ENCODE measurements around the gene MAD1L1.

MAD1L1 gene

DNA sequence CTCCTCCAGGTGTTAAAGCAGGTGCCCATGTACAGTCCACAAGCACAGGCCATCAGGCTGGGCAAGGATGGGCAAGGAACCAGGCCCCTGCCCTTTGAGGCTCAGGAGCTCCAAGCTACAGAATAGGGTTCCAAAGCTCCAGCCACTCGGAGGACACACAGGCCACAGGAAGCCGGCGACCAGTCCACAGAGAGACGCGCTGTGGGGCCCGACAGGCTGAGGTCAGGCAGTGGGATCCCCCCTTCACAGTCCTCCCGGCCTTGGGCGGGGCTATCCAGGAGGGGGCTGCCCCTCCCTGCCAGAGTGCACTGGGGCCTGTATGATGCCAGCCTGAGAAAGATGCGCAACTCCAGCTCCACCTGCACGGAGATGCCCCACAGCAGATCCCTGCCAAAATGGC, 34.0 kb downstream of the MAD1L1 start:
- no peak for DNase-seq

DNA sequence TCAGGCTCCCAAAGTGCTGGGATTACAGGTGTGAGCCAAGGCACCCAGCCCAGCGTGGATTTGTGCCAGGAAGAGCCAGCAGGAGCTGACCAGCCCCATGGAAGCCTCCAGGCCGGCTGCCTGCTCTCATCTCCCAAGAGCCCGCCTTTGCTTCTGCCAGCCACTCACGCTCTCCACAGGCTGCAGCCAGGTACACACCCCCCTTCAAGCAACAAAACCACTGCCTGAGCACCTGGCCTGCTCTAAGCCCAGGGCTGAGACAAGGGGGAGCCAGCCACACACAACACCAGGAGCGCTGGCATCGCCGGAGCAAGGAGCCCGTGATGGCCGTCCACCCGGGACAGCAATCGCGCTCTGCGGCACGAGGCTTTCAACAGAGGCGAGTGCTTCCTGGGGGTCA, 34.5 kb downstream of the MAD1L1 start:
- DNase-seq, result peak; percentile 89

DNA sequence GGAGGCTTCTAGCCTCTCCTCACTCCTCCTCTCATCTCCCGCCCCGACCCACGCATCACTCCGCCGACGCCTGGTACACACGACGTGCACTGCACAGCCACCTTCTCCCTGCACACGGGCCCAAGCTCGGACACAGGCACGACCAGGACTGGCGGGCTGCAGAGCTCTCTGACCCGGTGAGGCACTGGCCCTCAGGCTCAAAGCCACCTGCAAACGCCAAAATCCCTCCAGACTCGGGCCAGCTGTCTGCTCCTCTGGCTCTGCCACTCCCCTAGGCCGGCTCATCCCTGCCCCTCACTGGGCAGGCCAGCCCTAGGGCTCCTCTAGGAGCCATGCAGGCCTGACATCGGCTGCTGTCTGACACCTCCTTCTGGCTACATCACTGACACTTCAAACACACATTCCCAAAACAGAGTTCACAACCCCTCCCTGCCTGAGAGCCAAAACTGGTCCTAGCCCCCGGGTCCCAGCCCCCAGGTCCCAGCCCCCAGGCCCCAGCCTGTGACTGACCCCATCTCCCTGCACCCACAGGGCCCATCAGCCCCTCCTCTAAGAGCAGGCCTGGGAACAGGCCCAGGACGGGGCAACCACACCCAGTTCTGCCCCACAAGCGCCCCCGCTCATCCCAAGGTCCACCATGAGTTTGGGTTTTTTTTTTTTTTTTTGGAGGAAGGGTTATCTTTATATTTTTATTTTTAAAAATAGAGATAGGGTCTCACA, 35.1 kb downstream of the MAD1L1 start:
- no peak for DNase-seq

DNA sequence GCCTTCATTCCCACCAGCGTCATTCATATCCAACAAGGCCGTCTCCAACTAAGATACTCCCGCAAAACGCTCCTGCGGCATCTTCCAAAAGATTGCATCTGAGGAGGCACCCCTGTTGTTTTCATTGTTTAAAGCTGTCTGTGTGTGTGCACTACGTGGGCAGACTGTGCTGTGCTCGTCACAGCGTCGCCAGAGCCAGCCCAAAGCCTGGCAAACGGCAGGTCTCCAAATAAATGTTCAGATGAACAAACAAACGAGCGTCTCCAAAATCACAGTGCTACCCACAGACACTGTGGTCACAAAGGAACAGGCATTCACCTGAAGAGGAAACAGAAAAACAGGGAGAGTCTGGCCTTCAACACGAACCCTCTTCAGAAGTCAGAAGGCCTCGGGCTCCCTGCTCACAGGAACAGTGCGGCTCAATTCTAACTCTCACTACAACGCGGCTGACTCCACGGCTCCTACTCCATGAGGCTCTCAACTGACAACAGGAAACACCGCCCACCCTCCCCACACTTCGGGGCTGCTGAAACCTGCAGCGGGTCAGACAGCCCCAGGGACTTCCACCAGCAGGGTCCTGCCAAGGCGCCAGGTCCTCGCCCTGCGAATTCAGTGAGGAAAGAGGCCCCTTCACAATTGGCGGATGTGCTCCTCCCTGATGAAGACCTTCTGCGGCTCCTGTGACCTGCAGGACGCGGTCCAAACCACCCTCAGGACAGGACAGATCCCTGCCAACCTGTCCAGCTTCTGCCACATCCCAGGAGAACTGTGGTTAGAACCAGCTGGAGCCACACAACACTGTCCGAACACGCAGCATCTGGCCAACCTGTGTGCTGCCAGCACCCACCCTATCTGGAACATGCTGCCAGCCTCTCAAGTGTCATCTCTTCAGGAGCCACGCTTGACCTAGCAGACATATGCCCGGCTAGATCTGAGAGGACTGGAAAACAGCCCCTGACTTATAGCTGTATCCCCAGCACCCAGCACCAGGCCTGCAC, 36.1 kb downstream of the MAD1L1 start:
- peak; percentile 48 for DNase-seq

DNA sequence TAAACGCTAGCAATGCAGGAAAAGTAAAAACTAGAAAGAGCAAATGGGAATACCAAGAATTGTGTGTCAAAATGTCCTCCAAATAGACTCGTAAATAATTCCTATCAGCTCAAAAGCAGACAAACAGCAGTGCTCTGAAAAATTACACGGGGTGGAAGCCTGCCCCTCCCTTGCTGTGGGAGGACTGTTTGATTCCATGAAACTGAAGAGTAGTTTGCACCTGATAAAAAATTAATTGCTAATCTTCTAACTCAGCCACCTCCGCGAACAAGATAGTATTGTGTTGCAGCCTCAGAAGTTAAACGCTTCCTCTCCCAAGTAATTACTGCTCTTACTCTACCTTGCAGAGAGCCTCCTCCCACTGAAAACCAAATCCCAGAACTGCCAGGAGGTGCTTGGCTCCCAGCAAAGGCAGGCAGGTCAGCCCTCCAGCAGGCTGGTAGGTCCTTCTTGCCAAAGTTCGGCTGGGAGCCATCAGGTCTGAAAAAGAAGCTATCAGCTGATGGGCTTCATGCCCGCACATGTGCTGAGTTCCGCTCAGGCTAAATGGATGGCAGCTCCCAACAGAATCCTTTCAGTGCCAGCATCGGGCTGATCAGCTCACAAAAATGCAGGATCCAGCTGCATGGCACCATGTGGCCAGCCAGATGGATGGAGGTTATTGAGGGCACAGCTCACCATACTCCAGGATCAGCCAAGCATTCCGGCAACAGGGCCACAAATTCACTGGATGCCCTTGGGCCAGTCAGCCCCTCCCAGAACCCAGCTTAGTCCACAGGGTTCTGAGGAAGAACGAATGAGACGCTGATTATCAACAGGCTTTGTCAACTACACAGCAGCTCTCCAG, 37.1 kb downstream of the MAD1L1 start:
- peak; percentile 66 for DNase-seq

DNA sequence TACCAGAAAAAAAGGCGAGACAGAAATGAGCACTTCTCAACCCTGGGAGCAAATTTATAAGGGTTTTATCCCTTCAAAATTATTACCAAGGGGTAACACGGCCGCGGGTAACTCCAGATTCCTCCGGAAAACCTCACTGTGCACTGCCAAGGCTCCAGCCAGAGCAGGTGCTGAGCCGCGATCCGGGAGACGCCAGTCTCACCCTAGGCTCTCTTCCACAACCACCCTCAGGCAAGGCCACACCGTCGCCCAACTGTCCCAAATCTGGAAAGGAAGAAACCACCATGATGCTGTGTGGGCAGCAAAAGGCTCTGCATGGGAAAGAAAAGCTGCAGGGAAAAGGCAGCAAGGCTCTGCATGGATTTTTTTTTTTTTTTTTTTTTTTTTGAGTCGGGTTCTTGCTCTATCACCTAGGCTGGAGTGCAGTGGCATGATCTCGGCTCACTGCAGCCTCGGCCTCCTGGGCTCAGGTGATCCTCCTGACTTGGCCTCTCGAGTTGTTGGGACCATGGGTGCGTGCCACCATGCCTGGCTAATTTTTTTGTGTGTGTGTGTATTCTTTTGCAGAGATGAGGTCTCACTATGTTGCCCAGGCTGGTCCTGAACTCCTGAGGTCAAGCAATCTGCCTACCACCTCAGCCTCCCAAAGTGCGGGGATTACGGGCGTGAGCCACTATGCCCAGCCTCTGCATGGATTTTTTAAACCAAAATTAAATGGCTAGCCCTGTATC, 39.0 kb downstream of the MAD1L1 start:
- no peak for DNase-seq

DNA sequence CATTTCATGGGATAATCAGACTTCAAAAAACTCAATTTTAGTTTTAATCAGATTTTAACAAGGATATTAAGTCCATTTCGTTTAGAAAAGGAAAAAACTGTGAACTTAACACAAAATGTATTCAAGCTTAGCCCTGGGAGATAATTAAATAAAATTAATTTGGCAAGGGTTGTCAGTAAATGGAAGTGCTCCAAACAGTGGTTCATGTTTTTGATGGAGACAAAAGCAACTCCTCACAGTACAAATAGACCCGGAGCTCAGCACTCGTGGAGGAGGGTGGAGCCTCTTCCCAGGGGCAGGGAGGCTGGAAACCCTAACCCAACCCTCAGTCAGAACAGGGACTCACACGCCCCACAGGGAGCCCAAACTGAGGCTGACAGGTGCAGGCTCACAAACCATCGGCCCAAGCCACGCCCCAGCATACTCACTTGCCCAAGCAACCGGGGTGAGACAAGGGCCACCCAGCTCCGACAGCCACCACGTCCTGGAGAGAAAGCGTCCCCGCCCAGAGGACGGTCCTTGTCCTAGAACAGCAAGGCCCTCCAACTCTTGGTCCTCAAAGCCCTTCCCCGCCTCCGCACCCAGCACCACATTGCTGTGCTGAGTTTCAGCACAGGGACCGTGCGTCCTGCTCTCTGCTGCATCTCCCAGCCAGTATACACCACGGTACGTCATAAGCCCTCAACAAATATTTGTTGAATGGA, 39.8 kb downstream of the MAD1L1 start:
- DNase-seq, result peak; percentile 85

DNA sequence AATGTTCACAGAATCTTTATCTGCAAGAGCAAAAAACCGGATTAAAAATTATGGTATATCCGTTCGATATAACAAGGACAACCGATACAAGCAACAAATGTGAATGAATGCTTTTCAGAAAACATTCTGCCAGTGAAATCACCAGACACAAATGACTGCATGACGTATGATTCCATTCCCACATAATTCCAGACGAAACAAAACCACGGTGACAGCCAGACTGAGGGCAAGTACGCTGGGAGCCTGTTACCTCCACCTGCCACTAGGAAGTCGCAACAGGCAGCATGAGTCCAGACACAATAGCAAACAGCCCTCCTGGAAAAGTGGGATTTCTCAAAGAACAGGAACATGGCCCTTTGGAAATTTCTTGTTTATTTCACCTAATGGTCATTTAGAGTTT, 41.7 kb downstream of the MAD1L1 start:
- no peak for DNase-seq

DNA sequence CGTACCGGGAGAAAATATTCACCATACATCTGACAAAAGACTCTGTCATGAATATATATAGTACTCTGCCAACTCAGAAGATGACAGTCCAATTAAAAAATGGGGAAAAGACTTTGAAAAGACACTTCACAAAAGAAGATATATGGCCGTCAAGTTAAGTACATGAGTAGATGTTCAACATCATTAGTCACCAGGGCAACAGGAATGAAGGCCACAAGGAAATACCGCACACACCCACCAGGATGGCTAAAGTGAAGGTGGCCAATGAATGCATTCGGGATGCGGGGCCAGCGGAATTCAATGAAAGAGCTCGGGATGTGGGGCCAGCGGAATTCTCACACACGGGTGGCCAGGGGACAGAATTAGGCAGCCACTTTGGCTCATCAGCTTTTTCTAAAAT, 42.2 kb downstream of the MAD1L1 start:
- no peak for DNase-seq

DNA sequence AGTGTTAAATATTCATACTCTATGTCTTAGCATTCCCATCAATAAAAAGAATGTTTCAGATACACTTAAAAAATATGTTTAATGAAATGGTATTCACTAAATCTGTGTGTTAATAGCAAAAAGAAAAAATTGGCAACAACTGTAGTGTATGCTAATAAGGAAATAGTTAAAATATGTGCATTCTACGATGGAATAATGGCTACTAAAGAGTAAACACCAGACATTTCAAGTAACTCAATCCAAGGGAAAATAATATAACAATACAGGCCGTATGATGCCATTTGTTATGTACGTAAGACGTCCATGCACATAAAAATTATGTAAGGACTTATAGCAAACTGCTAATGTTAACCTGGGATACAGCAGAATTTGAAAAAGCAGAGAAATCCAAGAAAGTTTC, 46.6 kb downstream of the MAD1L1 start:
- no peak for DNase-seq

DNA sequence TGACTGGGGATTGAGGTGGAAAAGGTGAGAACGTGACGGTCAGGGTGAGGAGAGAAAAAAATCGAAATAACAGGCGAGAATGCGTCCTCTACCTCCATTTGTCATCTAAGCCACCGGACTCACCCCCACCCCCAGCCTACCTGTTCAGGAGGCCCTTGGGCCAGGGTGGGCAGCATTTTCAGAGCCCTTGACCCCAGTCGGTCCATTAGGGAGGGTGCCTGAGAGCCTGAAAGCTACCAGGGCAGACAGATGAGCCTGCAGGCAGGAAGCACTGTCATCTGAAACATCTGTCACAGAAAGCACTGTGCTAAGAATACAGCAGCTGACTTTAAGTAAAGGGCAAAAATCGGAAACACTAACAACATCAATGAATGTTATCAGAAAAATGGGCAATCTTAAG, 47.0 kb downstream of the MAD1L1 start:
- DNase-seq, result no peak

DNA sequence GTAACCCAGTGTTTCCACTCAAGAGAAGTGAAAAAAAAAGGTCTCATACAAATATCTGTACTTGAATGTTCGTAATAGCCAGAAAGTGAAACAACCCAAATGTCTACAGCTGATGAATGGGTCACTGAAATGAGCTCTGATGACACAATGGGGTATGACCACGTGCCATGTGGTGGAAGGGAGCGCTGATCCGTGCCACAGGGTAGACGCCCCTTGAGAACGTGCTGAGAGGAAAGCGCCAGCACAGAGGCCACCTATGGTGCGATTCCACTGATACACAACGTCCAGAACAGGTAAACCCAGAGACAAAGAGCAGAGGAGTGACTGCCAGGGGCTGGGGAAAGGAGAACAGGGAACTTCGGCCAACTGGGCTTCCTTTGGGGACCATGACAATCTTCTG, 50.3 kb downstream of the MAD1L1 start:
- DNase-seq, result no peak

DNA sequence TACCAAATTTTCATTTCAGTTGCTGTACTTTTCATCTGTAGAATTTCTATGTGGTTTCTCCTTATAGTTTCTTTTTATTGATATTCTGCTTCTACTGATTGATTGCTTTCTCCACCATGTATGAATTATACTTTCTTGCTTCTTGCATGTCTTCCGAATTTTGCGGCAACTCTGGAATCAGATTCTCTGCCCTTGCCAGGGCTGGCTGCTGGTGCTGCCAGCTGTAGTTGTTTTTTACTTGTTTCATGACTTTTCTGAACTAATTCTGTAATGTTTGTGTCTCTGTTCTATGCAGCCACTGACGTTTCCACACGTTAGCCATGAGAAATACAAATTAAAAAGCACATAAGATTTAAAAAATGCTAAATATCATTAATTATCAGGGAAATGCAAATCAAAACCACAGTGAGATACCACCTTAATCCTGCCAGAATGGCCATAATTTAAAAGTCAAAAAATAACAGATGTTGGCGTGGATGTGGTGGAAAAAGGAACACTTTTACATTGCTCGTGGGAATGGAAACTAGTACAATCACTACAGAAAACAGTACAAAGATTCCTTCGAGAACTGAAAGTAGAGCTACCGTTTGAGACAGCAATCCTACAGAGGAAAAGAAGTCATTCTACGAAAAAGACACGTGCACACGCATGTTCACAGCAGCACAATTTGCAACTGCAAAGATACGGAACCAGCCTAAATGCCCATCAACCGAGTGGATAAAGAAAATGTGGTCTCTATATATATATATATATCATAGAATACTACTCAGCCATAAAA, 51.5 kb downstream of the MAD1L1 start:
- no peak for DNase-seq

DNA sequence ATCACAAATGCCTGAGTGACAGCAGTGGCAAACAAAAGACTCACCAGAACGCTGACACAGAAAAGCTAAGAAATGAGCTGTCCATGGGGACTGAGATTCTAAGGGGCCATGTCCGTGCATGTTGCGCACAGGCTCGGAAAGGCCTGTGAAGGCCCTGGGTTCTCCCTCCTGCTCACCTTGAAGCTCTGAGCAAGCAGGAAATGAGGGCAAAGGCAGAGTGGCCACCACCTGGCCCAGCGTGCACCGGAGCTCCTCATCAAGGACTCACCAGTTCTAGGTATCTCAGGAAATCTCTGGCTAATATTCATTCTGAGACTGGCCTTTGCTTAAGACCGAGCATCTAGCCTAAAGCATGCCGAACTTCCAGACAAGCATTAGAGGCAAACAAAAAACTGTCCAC, 52.7 kb downstream of the MAD1L1 start:
- DNase-seq, result no peak

DNA sequence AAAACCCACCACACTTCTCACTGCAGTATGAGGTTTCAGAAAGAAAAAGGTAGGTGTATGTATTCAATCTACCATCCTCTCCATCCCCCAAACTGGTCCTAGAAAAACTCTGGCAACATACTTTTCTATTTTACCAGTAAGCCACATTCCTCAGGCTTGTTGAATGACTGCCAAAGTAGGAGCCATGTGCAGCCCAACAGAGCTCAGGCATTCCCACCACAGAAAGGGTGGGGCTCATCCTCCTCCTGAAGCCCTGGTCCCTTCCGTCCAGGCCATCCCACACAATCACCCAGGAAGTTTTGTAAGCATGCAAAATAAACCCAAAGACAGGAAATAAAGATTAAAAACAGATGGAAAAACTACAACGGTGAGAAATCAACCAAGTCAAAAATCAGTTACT, 57.2 kb downstream of the MAD1L1 start:
- no peak for DNase-seq

DNA sequence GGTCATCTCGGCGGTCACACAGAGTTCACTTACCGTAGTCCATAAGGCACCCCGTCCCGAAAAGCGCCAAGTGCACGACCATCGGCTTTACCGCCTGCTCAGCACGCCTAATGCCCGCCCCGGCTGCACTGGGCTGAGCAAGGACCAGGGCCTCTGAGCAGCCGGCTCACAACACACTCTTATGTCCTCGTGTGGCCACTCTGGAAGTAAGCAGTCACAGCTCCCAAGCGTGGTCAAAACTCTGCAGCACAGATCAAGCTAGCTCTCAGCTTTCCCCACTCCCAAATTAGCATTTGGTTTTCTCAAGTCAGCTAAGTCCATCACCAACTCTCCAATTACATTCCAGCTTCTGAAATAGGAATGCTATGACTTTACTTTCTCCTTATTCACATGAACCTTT, 57.7 kb downstream of the MAD1L1 start:
- no peak for DNase-seq

DNA sequence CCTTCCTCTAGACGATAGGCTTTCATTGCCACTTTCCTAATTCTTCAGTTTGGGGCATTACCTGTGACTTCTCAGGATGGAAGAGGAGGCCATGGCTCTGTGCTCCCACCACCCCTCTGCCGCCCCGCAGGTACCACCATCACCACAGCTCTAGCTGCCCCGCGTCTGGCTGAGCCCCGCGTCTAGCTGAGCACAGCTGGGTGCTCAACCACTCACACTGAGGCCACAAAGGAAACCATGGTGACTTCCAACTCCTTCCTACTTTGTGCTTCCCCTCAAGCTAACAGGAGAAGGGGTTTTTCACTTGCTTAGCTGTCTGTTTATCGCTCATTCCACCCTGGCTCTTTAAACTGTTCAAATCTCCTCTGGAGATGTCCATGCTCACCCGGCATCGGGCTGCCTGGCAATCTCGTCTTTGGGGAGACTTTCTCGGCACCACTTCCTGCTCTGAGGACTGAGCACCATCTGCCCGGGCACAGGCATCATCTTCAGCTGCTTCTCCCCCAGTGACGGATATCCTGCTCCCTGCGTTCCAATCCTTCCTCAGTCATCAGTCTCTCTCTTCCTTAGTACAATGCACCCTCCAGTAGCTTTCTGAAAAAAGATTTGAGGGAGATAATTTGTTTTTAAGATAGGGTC, 59.4 kb downstream of the MAD1L1 start:
- peak; percentile 87 for DNase-seq

DNA sequence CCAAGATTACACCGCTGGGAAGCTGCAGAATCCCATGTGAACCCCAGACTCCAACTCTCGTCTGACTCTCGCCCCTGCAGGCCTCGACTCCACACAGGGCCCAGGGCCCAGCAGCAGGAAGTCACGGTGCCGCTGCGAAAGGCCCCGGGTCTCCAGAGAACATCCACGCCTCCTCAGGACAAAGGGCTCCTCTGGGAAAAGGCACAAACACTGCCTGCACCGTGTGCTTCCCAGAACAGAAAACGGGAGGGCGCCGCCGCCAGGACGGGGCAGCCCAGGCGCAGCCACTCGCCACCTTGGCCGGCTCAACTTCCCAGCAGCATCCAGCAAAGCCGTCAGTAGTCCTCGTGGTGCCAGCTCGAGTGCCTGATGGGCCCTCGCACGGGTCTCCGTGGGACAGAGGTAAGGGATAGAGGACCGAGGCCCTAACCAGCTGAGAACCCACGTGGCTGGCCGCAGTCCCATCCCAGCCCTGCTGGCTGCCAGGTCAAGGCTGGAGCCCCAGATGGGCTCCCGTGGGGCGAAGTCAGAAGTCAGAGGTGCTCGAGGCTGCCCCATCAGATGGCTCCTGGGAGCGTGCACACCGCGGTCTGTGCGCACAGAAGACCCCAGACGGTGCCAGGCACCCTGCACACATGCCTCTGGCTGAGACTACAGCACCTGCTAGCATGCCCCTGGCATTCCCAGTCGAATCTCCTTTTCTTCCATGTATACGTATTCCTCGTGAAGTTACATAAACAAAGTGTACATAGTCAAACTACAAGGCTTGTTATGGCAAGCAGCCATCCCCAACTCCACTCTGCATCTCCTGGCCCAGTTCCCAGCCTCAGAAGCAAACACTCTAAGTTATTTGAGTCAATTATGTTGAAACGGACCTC, 60.2 kb downstream of the MAD1L1 start:
- DNase-seq, result peak; percentile 88

DNA sequence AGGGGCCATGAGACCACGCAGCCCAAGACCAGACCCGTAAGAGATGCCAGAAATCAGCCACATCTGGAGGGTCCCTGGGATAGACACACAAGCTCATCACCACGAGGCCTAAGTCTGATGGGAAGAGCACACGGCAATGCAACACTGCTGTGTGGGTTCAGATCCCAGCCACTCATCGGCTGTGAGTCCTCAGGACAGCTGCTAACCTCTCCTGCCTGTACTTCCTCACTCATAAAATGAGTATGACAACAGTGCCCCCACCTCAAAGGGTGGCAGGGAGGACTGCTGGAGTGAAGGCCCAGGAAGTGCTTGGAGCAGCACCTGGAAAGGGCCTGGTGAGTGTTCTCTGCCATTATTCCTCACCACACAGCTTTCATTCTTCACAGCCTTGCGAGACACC, 60.9 kb downstream of the MAD1L1 start:
- no peak for DNase-seq
